ENCODE measurements around the gene RHCG. TPM values are rescaled to one million over a fixed set of nuclear protein-coding genes. Genes with fewer than 3 reads are reported as not detected.

Gene RHCG
- total and polyA plus RNA-seq, 4 donors, result 0.17 to 0.37 (median 0.25) TPM; not detected in 1

GRCh38 chr15:89506026-89506686 is 9.8 kb upstream of the RHCG start:
- DNase-seq, result no peak

GRCh38 chr15:89504166-89504565 is 7.8 kb upstream of the RHCG start:
- no peak for ATAC-seq (ENCODE audit: insufficient read depth, low FRiP score)
- H3K9ac ChIP-seq (ENCODE audit: insufficient read depth in 1 of 2, low read length in 2 of 2), result no peak overlapping the region
- 63 to 79% methylated on average over 4 of the region's 4 CpGs for WGBS, 2 donors
- H3K27me3 ChIP-seq (ENCODE audit: control insufficient read depth in 3 of 3, insufficient read depth in 3 of 3, low read length in 2 of 3), result peaks cover 0 to 2% (median 0%) of the 10 kb centered on the region in 3 donors
- no peak overlapping the region for H3K27ac ChIP-seq (ENCODE audit: low read depth in 1 of 2, low read length in 1 of 2)
- no peak for TF ChIP-seq CTCF (IDR thresholded peaks at IDR 0.05; ENCODE audit: control extremely low read depth, extremely low read depth)
- H3K36me3 ChIP-seq (ENCODE audit: control insufficient read depth in 4 of 4, insufficient read depth in 4 of 4, low read length in 4 of 4), result no peaks in the 10 kb centered on the region
- H3K4me1 ChIP-seq (ENCODE audit: control insufficient read depth in 5 of 5, insufficient read depth in 5 of 5, low read length in 5 of 5), result no peaks in the 10 kb centered on the region
- peaks cover 0 to 2% (median 0%) of the 10 kb centered on the region in 4 donors for H3K9me3 ChIP-seq (ENCODE audit: control insufficient read depth in 4 of 4, insufficient read depth in 3 of 4, low read length in 3 of 4)
- H3K4me3 ChIP-seq, result no peak overlapping the region
- no peak for DNase-seq

More at GRCh38 chr15:89506026-89506686, 9.8 kb upstream of the RHCG start:
- Histone ChIP-seq H3K27me3 (ENCODE audit: control insufficient read depth in 3 of 3, insufficient read depth in 3 of 3, low read length in 2 of 3) (peaks cover 0 to 2% (median 0%) of the 10 kb centered on the region in 3 donors), H3K9ac (ENCODE audit: insufficient read depth in 1 of 2, low read length in 2 of 2) (no peak overlapping the region), H3K9me3 (ENCODE audit: control insufficient read depth in 4 of 4, insufficient read depth in 3 of 4, low read length in 3 of 4) (peaks cover 0 to 2% (median 0%) of the 10 kb centered on the region in 4 donors), H3K4me1 (ENCODE audit: control insufficient read depth in 5 of 5, insufficient read depth in 5 of 5, low read length in 5 of 5) (no peaks in the 10 kb centered on the region), H3K36me3 (ENCODE audit: control insufficient read depth in 4 of 4, insufficient read depth in 4 of 4, low read length in 4 of 4) (no peaks in the 10 kb centered on the region), H3K4me3 (no peak overlapping the region), H3K27ac (ENCODE audit: low read depth in 1 of 2, low read length in 1 of 2) (no peak overlapping the region)
- ATAC-seq (ENCODE audit: insufficient read depth, low FRiP score), result no peak
- TF ChIP-seq CTCF (IDR thresholded peaks at IDR 0.05; ENCODE audit: control extremely low read depth, extremely low read depth), result no peak
- WGBS, 2 donors, result 75 to 87% methylated on average over 4 of the region's 4 CpGs

DNA sequence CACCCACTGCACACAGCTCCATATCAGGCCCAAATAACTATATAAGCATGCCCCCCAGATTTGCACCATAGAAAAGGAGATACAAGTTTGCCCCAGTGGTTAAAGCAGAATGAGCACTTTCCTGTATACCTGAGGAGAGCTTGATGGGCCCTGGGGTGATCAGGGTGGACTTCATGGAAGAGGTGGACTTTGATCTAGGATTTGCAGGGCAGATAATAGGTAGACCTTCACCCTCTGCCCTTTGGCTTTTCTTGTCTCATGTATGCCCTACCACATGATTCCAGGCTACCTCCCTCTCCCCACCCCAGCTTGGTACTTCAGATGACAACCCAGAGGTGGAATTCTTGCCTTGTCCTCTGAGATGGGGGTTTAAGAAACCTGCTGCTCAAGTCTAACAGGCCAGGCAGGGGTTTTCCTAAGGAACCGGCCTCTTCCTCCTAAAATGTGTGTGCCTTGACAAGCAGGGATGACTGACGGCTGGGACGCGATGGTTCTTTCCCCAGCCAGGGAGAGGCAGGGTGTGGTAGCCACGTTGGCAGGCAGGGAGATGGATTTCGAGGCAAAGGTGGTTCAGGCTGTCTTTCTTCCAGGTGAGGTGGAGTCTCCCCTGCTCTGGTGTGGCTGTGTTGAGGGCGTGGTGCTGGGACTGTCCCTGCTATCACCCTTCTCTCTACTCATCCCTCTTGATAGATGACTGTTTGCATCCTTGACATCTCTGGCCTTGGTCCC is 6.6 kb upstream of the RHCG start:
- WGBS, 2 donors, result 63 to 71% methylated on average over 7 of the region's 7 CpGs
- H3K9ac ChIP-seq (ENCODE audit: insufficient read depth in 1 of 2, low read length in 2 of 2), result no peak overlapping the region
- DNase-seq, result no peak
- ATAC-seq (ENCODE audit: insufficient read depth, low FRiP score), result no peak
- no peak for TF ChIP-seq CTCF (IDR thresholded peaks at IDR 0.05; ENCODE audit: control extremely low read depth, extremely low read depth)
- peaks cover 0 to 2% (median 0%) of the 10 kb centered on the region in 4 donors for H3K9me3 ChIP-seq (ENCODE audit: control insufficient read depth in 4 of 4, insufficient read depth in 3 of 4, low read length in 3 of 4)
- no peaks in the 10 kb centered on the region for H3K4me1 ChIP-seq (ENCODE audit: control insufficient read depth in 5 of 5, insufficient read depth in 5 of 5, low read length in 5 of 5)
- no peak overlapping the region for H3K4me3 ChIP-seq
- H3K27me3 ChIP-seq (ENCODE audit: control insufficient read depth in 3 of 3, insufficient read depth in 3 of 3, low read length in 2 of 3), result peaks cover 0 to 3% (median 2%) of the 10 kb centered on the region in 3 donors
- no peaks in the 10 kb centered on the region for H3K36me3 ChIP-seq (ENCODE audit: control insufficient read depth in 4 of 4, insufficient read depth in 4 of 4, low read length in 4 of 4)
- H3K27ac ChIP-seq (ENCODE audit: low read depth in 1 of 2, low read length in 1 of 2), result no peak overlapping the region

Measured in lung (tissue), 12 donors.